Breast epithelium (tissue), 3 donors: ENCODE data around the gene VAT1L.

ENCODE experiments used
- CTCF ChIP-seq, 3 donors: fragments of 450-650 bp; IDR thresholded peaks; one replicate each; pipeline ENCODE4 v1.5.1; 2016 to 2017; ENCODE audit warnings: antibody characterized with exemption in 3 of 3, mild to moderate bottlenecking in 3 of 3, moderate library complexity in 3 of 3
- POLR2A ChIP-seq: fragments of 450-650 bp; IDR thresholded peaks from one replicate; pipeline ENCODE4 v1.6.1; 2016; ENCODE audit warnings: antibody characterized with exemption, mild to moderate bottlenecking, moderate library complexity
- POLR2AphosphoS5 ChIP-seq, 3 donors: sonication (generic); formaldehyde crosslinking; IDR thresholded peaks; one replicate each; pipeline ENCODE4 v1.6.1; 2017; ENCODE audit warnings: antibody characterized with exemption in 3 of 3

GRCh38 chr16:77784441-77785372 is 3.7 kb upstream of the VAT1L start:
- TF ChIP-seq POLR2A (no peak), CTCF (IDR thresholded peaks at IDR 0.05) (no peak), POLR2AphosphoS5 (IDR thresholded peaks at IDR 0.05) (no peak)
